DMS 273 (cell line): Measurements from ENCODE around the gene TMEM37.

Source experiments
- DNase-seq: peaks from one replicate; lab custom pipeline; 2025; ENCODE audit not compliant: unreplicated experiment; lab: John Stamatoyannopoulos, UW

TMEM37 gene

GRCh38 chr2:119431976-119432850, 559 bp downstream of the TMEM37 start:
- peak; percentile 45 for DNase-seq

GRCh38 chr2:119432851-119433522, 1.3 kb downstream of the TMEM37 start:
- DNase-seq = no peak

DNA sequence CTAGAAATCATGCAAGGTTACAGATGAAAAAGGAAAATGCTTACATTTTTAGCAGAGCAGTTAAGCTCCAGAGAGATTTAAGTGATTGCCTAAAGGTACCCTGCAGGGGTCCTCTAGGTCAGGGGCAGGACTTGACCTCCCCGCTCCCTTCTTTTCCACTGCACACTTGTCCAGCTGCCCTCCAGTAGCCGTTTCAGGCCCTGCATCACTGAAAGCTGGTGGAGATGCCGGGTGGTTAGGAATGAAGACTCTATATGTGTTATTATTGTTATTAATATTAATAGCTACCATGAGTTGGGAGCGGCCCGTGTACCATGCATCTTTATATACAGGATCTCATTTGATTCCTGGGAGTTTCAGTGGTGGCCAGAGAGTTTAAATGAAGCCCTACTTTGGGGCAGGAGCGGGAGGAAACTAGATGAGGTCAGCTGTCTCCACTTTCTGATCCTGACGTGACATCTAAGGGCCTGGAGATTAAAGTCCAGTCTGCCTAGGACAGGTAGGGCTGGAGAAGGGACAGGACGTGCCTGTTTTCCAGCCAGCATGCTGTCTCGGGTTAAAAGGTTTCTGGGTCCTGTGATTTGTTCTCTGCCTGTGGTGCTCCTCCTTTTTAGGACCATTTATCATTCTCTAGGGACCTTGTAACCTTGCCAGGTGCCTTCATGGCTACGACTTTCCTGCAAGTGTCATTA, 2.1 kb downstream of the TMEM37 start:
- no peak for DNase-seq

DNA sequence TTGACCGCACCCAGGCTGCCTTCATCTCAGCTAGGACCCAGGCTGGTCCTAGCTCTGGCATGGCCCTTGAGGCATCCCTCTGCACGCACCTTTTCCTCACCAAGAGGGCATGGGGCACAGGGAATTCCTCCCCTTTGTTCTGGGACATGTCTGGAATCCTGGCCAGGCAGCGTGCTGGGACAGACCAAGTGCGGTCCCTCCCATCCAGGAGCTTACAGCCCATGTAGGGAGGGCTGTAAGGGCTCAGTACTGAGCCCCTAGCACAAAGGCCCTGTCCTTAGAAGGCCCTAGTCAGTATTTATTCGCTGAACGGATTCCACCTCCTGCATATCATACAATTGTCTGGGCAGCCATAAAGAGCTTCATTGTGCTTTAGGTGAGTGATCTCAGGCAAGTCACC, 3.0 kb downstream of the TMEM37 start:
- DNase-seq = no peak

- DNase-seq = no peak
Observed at GRCh38 chr2:119435081-119435952, 3.7 kb downstream of the TMEM37 start.

- no peak for DNase-seq
Observed at GRCh38 chr2:119435953-119436297, 4.3 kb downstream of the TMEM37 start.

DNA sequence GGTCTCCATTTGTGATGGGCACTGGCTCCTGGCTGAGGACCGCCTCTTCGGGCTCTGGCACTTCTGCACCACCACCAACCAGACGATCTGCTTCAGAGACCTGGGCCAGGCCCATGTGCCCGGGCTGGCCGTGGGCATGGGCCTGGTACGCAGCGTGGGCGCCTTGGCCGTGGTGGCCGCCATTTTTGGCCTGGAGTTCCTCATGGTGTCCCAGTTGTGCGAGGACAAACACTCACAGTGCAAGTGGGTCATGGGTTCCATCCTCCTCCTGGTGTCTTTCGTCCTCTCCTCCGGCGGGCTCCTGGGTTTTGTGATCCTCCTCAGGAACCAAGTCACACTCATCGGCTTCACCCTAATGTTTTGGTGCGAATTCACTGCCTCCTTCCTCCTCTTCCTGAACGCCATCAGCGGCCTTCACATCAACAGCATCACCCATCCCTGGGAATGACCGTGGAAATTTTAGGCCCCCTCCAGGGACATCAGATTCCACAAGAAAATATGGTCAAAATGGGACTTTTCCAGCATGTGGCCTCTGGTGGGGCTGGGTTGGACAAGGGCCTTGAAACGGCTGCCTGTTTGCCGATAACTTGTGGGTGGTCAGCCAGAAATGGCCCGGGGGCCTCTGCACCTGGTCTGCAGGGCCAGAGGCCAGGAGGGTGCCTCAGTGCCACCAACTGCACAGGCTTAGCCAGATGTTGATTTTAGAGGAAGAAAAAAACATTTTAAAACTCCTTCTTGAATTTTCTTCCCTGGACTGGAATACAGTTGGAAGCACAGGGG, 5.5 kb downstream of the TMEM37 start:
- DNase-seq = no peak

DNA sequence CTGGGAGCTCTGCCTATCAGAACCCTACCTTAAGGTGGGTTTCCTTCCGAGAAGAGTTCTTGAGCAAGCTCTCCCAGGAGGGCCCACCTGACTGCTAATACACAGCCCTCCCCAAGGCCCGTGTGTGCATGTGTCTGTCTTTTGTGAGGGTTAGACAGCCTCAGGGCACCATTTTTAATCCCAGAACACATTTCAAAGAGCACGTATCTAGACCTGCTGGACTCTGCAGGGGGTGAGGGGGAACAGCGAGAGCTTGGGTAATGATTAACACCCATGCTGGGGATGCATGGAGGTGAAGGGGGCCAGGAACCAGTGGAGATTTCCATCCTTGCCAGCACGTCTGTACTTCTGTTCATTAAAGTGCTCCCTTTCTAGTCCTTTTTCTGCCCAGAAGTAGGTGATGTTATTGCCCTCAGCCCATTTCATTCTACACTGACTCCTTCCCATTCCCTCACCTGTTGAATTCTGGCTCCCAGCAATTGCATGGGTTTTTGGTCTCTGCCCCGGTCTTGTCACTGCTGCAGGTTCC, 6.5 kb downstream of the TMEM37 start:
- DNase-seq = no peak

GRCh38 chr2:119438726-119439284, 7.2 kb downstream of the TMEM37 start:
- no peak for DNase-seq

DNA sequence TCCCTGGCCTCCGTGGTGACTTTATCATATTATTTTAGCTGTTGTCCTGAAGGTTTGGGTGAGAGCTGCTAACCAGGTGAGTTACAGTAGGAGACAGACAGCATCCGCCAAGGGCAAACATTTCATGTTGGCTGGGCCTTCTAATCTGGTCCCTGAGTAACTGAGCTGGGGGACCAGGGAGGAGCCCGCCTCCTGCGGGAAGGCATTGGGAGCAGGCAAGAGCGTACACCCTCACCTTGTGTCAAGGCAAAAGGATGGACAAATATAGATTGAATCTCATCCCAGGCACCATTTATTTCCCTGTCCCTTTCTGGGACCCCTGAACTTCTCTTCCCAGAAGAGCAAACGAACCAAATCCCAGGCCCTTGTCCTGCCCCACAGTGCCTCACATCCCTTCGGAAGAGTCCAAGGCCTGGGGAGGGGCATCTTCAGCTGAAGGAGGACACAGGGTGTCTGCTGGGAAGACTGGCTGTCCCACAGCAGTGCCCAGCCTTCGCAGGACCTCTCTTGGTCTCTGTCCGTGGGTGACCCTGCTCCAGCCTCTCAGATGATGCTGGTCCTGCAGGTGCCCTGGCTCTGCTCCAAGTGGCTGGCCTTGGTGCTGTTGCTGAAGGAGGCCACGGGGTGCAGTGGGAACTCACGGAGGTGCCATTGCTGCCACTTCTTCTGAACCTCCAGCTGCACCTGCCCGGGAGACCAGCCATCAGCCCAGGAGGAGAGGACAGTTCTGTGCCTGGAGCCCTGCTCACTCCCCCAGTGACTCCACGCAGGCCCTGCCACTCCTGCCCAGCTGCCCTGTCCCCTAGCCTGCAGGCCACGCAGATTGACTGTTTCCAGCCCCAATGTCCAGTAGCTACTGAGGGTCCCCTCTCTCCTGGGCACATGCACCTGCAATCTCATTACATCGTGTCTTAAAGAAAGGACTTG, 8.2 kb downstream of the TMEM37 start:
- no peak for DNase-seq

DNA sequence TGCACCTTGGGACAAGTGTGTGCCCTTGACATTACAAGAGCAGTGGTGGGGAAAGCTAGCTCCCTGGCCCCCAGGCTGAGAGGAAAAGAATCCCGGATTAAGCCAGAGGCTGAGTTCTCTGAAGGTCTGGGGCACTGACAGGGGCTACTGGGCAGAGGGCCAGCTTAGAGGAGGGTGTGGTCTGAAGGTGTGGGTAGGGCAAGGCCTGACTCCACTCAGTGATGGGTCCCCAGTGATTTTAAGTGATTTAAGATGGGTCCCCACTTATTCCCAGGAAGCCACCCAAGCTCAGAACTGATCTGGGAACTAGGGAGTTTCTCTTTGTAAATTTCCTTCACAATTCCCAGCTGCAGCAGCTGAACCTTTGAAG, 8.8 kb downstream of the TMEM37 start:
- no peak for DNase-seq

DNA sequence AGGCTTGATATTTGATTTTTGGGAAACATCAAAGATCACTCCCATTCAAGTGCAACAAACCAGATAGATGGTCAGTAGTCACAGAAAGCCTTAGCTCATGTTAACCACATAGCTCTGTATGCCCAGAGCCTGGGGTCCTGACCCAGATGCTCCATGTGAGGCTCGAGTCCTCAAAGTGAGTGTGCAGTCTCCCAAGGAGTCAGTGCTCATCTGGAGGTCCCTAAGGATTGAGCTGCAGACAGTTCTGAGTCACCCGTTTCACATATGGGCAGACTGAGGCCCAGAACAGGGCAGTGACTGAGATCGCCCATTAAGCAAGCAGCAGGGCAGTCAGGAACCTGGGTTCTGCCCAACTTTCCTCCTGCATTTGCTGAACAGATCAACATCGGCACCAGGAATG, 9.2 kb downstream of the TMEM37 start:
- DNase-seq = no peak

GRCh38 chr2:119441376-119442225, 9.9 kb downstream of the TMEM37 start:
- no peak for DNase-seq

DNA sequence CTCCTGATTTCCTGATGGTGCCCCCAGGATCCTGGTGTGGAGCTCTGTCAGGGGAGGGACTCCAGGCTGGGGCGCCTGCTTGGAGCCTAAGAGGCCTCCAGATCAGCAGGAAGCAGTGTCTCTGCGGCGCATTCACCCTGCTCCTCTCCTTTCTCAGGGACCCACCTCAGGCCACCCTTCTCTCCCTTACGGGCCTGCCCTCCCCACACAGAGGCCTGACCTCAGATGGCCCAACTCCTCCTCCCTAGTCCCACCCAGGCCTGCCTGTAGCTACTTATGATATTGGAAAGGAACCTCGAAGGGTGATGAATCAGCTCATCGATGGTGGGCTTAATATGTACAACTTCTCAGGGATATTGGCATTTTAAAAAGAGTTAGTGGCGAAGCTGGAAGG, 10.6 kb downstream of the TMEM37 start:
- no peak for DNase-seq

DNA sequence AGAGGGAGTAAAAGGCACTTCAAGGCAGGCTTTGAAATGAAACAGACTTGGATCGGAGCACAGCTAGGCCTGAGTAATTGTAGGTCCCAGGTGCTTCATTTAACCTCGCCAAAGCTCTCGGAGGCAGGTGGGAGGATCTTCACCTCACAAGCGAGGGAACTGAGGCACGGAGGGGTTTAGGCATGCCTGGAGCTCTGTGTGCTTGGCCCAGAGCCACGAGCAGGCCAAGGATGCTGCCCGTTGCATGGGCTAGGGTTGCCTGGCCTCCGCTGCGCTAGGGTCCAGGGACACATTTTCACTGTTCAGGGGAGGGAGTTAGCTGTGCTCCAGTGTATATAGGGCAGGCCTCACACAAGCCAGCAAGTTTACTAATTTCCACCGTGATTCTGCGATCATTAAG, 11.2 kb downstream of the TMEM37 start:
- DNase-seq = no peak

DNA sequence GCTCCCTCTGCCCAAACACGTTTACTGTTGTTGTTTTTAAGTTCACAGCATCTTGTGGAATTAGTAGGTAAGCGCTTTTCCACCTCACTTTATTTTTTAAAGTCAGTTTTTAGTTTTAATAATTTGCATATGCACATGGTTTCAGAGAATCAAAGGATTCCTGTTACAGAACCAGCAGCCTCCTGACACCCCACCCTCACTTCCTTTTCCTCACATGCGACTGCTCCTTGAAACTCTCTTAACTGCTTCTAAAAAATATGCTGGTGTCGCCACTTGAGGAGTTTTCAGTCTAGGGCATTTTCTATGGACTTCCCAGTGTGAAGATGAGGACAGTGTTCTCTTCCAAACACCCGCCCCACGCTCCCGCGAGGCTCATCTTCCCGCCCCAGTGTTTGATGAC, 14.4 kb downstream of the TMEM37 start:
- DNase-seq = no peak

DNA sequence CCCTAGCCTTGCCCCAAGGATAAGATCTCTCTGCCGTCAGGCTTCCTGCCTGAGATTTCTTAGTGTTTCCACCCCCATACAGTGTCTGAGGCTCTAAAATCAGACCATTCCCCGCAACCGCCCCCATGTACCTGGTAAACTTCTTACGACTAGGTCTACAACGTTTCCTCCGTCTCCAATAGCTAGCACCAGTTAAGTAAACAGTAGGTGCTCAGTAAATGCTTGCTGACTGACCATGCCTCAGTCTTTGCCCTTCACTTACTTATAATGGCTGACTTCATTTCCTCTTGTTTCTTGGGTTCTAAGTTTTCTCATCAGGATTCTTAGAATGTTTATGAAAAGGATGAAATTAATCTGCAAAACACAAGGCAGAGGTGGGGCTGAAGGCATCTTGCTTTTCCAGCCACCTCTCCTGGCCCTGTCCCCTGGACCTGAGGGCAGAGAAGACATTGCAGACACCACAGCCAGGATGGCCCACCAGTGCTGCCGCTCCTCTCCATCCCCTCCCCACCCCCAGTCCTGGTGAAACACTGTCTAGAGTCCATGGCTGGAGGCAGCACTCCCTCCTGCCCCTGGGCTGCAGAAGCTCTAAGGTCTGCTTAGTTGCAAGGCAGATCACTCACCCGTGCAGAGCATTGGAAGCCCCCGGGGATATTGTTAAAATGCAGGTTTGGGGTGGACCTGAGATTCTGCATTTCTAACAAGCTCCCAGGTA, 16.9 kb downstream of the TMEM37 start:
- no peak for DNase-seq
